BJ (cell line): ENCODE measurements around the gene NIP7. TPM values are rescaled to one million over a fixed set of nuclear protein-coding genes. Genes with fewer than 3 reads are reported as not detected.
A peak's percentile ranks its signal among the peaks of the same experiment; 100 is the strongest.

Source experiments
- CTCF ChIA-PET: fragments of 350-600 bp; formaldehyde crosslinking; extraction: SDS; loops from one replicate; lab custom pipeline; 2021; ENCODE audit warnings: antibody characterized with exemption, inconsistent platforms; lab: Yijun Ruan, JAX
- POLR2A ChIA-PET: fragments of 300-600 bp; sonication (Branson Sonifier 250); formaldehyde crosslinking; extraction: SDS; loops from one replicate; lab custom pipeline; 2021; ENCODE audit warnings: antibody characterized with exemption; lab: Charles Lee
- DNase-seq: peaks from one replicate; pipeline ENCODE4 v3.0.0-alpha.2; 2011; ENCODE audit warnings: low read depth
- H3K27me3 ChIP-seq: 2 replicates; pipeline ENCODE4 v1.6.0; 2011; ENCODE audit warnings: low read length; ENCODE audit not compliant: control insufficient read depth, insufficient read depth
- H3K36me3 ChIP-seq: 2 replicates; pipeline ENCODE4 v1.5.1; 2011; ENCODE audit warnings: low read length; ENCODE audit not compliant: control insufficient read depth, insufficient read depth
- H3K4me3 ChIP-seq: 2 replicates; pipeline ENCODE4 v1.5.1; 2011; ENCODE audit warnings: low read depth, mild to moderate bottlenecking, control low read depth, low read length
- CTCF ChIP-seq: IDR thresholded peaks from 2 replicates; pipeline ENCODE4 v1.5.1; 2011; ENCODE audit warnings: low read depth, mild to moderate bottlenecking, control low read depth, inconsistent platforms, low read length, moderate library complexity; ENCODE audit not compliant: insufficient read depth
- polyA plus RNA-seq: library from polyadenylated mRNA; depleted of rRNA; stranded (reverse); fragments of >200 nt; gene quantifications from 2 replicates; pipeline ENCODE4 v1.2.3, GENCODE V29; 2011

Gene NIP7
- polyA plus RNA-seq, 1 experiment = 6.4 TPM

- ChIA-PET CTCF (interaction anchor here (0.7 to 1.6 kb wide), 2 partner anchors 181 to 424 kb away, joined by 3 to 5 read pairs; partner anchors contain the start of gene NOB1), POLR2A (interaction anchor here (0.6 kb wide), 1 partner anchor 73 kb away, joined by 3 read pairs; no protein-coding TSS in a partner anchor)
- Histone ChIP-seq H3K4me3 (peak within 1 kb of the TSS; percentile 83), H3K27me3 (no peaks in the 10 kb centered on the region), H3K36me3 (peaks cover 23% of the 10 kb centered on the region)
- peak; percentile 65 for DNase-seq
- no peak for TF ChIP-seq CTCF
Measured at GRCh38 chr16:69330286-69331109, 9.1 kb upstream of the NIP7 start, which contains the start of gene PDF. Gene PDF, minus strand, starts transcription at chr16:69330588. Its CDS starts 18 bp downstream, at chr16:69330570.

- DNase-seq = no peak
- Histone ChIP-seq H3K36me3 (peaks cover 23% of the 10 kb centered on the region), H3K27me3 (no peaks in the 10 kb centered on the region), H3K4me3 (no peak overlapping the region)
- CTCF ChIA-PET = no interaction called here
- POLR2A ChIA-PET = no interaction called here
- no peak for TF ChIP-seq CTCF
Measured at GRCh38 chr16:69334696-69335095, 4.9 kb upstream of the NIP7 start.

DNA sequence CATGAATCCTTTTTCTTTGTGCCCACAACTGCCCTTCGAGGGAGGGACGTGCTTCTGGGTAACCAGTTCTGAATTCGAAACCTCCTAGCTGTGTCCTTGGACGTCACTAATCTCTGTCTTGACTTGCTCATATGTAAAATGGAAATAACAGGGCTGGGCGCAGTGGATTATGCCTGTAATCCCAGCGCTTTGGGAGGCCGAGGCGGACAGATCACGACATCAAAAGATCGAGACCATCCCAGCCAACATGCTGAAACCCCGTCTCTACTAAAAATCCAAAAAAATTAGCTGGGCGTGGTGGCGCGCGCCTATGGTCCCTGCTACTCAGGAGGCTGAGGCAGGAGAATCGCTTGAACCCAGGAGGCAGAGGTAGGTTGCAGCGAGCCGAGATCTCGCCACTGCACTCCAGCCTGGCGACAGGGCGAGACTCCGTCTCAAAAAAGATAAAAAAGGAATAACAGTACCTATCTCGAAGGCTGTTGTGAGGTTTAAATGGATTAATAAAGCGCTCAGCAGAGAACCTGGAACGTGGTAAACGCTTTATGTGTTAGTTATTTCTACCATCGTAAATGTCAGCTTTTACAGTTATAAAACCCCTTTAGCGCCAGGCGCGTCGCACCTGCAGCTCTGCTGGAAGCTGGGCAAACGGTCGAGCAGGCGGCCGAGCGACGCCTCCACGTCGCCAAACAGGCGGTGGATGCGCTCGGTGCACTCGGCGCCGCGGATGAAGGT is 849 bp upstream of the NIP7 start:
- ChIA-PET CTCF (interaction anchor here (0.9 to 1.2 kb wide), 4 partner anchors 10 to 189 kb away, joined by 3 to 6 read pairs (median 4); no protein-coding TSS in a partner anchor), POLR2A (no interaction called here)
- Histone ChIP-seq H3K27me3 (no peaks in the 10 kb centered on the region), H3K36me3 (peaks cover 20% of the 10 kb centered on the region), H3K4me3 (peak overlapping the region; percentile 83)
- no peak for DNase-seq
- no peak for TF ChIP-seq CTCF

DNA sequence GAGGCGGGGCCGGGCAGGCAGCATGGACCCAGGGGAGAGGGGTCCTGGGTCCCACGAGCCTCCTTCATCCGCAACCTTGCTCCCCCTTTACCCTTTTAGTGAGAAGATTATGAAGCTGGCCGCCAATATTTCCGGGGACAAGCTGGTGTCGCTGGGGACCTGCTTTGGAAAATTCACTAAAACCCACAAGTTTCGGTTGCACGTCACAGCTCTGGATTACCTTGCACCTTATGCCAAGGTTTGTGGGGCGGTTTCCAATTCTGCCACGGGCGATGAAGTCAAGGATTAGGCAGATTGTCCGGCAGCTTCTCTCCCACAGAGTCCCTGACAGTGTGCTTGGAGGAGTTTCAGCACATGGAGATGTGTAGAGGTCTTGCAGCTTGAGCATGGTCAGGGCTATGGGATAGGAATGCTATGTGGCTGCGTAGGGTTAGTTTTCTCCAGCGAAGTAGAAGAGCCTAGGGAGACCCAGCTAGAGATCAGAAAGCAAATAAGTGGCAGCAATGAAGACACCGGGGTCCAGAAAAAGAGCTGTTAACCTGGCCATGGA is 598 bp downstream of the NIP7 start:
- H3K27me3 ChIP-seq = no peaks in the 10 kb centered on the region
- CTCF ChIA-PET = interaction anchor here (0.8 to 1.1 kb wide), 2 partner anchors 13 to 28 kb away, joined by 3 to 4 read pairs; no protein-coding TSS in a partner anchor
- H3K4me3 ChIP-seq = peak overlapping the region; percentile 83
- no peak for DNase-seq
- POLR2A ChIA-PET = no interaction called here
- peaks cover 6% of the 10 kb centered on the region for H3K36me3 ChIP-seq
- TF ChIP-seq CTCF = no peak
